Transverse colon (tissue), 4 donors: ENCODE results near the gene CRTC1. TPM values are rescaled to one million over a fixed set of nuclear protein-coding genes. Genes with fewer than 3 reads are reported as not detected.

Experiments
- DNase-seq: peaks from one replicate; pipeline ENCODE4 v3.0.0-alpha.2; 2019
- H3K27ac ChIP-seq, 4 donors: fragments of 200-600 bp; sonication (generic); 2 replicates each; pipeline ENCODE4 v1.5.1; 2016 to 2018; ENCODE audit warnings: inconsistent platforms in 4 of 4
- H3K27me3 ChIP-seq: fragments of 200-600 bp; sonication (generic); 2 replicates; pipeline ENCODE4 v1.5.1; 2017; ENCODE audit warnings: inconsistent platforms
- H3K36me3 ChIP-seq, 4 donors: fragments of 200-600 bp; sonication (generic); 2 replicates each; pipeline ENCODE4 v1.5.1; 2017 to 2019; ENCODE audit warnings: inconsistent platforms in 4 of 4
- H3K4me1 ChIP-seq, 4 donors: fragments of 200-600 bp; sonication (generic); 2 replicates each; pipeline ENCODE4 v1.5.1; 2017 to 2020; ENCODE audit warnings: inconsistent platforms in 4 of 4
- H3K4me3 ChIP-seq, 4 donors: fragments of 200-600 bp; sonication (generic); 1 replicate in 1 of 4; 2 replicates in 3 of 4; pipeline versions ENCODE4 v1.5.1 to v1.6.1; 2017 to 2019; ENCODE audit warnings: inconsistent platforms in 4 of 4
- H3K9me3 ChIP-seq, 2 donors: fragments of 200-600 bp; sonication (generic); 2 replicates each; pipeline ENCODE4 v1.5.1; 2017 to 2019; ENCODE audit warnings: inconsistent platforms in 2 of 2
- EP300 ChIP-seq: sonication (generic); formaldehyde crosslinking; IDR thresholded peaks from one replicate; pipeline ENCODE4 v1.6.1; 2017; ENCODE audit warnings: antibody characterized with exemption, low read depth
- POLR2A ChIP-seq: fragments of 450-650 bp; IDR thresholded peaks from one replicate; pipeline ENCODE4 v1.6.1; 2016; ENCODE audit warnings: antibody characterized with exemption, mild to moderate bottlenecking, moderate library complexity
- POLR2AphosphoS5 ChIP-seq, 3 donors: sonication (generic); formaldehyde crosslinking; IDR thresholded peaks; one replicate each; pipeline ENCODE4 v1.6.1; 2016; ENCODE audit warnings: antibody characterized with exemption in 3 of 3
- WGBS, 2 donors: methylation state at CpG; one replicate each; pipeline ENCODE4 v1.1.5; 2018; ENCODE audit warnings: low coverage in 1 of 2; 5-methylcytosine and 5-hydroxymethylcytosine counted together
- in situ Hi-C, 4 donors: fragments of 200-750 bp; cut with MboI; loops; one replicate each; pipeline versions ENCODE4 v1.15.0 to v1.15.1; 2017; ENCODE audit warnings: low sequenced_read_pairs in 3 of 4, low pct_ligation_motif_present in 1 of 4, low pct_unique_long_range_greater_than_20kb in 1 of 4
- intact Hi-C: fragments of 100-400 bp; cut with DNase I; formaldehyde crosslinking; loops from one replicate; pipeline ENCODE4 v1.15.1; 2023; ENCODE audit warnings: low total_unique reads
- total RNA-seq, 4 donors: library from RNA; depleted of rRNA; stranded (reverse); fragments of >200 nt; gene quantifications; one replicate each; pipeline ENCODE4 v1.1.0, GENCODE V29; 2016
- TF ChIP-seq, protein P1 (sequence below), 5 experiments: fragments of 200-600 bp in 3 of 5; fragments of 450-650 bp in 2 of 5; sonication (generic) in 3 of 5; IDR thresholded peaks; 1 replicate in 2 of 5; 2 replicates in 3 of 5; pipeline ENCODE4 v1.5.1; 2016 to 2017; ENCODE audit warnings: antibody characterized with exemption in 5 of 5, inconsistent platforms in 3 of 5, mild to moderate bottlenecking in 2 of 5, moderate library complexity in 1 of 5

The CRTC1 gene
- total RNA-seq, 4 donors from 2014 or later, result 6.2 to 17.6 (median 7.7) TPM

DNA sequence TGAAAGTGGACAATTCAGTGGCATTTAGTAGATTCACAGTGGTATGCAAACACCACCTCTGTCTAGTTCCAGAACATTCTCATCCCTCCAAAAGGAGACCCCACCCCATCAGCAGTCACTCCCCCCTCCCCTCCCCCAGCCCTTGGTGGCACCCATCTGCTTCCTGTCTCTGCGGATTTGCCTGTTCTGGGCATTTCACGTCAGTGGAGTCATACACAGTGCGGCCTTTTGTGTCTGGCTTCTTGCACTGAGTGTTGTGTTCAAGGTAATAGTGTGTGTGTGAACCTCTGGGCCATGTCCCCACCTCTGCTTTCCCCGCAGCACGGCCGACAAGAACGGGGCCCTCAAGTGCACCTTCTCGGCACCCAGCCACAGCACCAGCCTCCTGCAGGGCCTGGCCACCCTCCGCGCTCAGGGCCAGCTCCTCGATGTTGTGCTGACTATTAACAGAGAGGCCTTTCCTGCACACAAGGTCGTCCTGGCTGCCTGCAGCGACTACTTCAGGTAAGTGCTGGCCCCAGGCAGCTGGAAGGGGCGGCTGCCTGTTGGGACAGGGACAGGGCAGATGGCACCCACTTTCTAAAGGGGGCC lies 19.4 kb upstream of the CRTC1 start:
- WGBS, 2 donors, result 76% methylated on average over 14 of the region's 14 CpGs; no CpG with 5 or more reads in 1 of the 2 donors
- H3K4me3 ChIP-seq, result no peak overlapping the region
- peaks cover 0 to 15% (median 8%) of the 10 kb centered on the region in 4 donors for H3K36me3 ChIP-seq
- no peaks in the 10 kb centered on the region for H3K9me3 ChIP-seq
- intact Hi-C loops (no loop called here), in situ Hi-C loops (no loop called here)
- H3K27ac ChIP-seq, result peak overlapping the region in 1 of 4 donors; percentile 8
- DNase-seq, result no peak
- H3K27me3 ChIP-seq, result no peaks in the 10 kb centered on the region
- peaks cover 0 to 10% (median 2%) of the 10 kb centered on the region in 4 donors for H3K4me1 ChIP-seq
- no peak for TF ChIP-seq POLR2AphosphoS5 (IDR thresholded peaks at IDR 0.05)

- no peaks in the 10 kb centered on the region for H3K27me3 ChIP-seq
- no peak overlapping the region for H3K4me3 ChIP-seq
- peaks cover 0 to 4% (median 0%) of the 10 kb centered on the region in 4 donors for H3K4me1 ChIP-seq
- no peak for TF ChIP-seq EP300
- no peaks in the 10 kb centered on the region for H3K9me3 ChIP-seq
- in situ Hi-C loops, result no loop called here
- H3K27ac ChIP-seq, result peak overlapping the region in 3 of 4 donors; percentile 45 to 60 (median 47)
- DNase-seq, result no peak
- 81% methylated on average over 22 of the region's 22 CpGs; no CpG with 5 or more reads in 1 of the 2 donors for WGBS, 2 donors
- intact Hi-C loops, result no loop called here
- H3K36me3 ChIP-seq, result peaks cover 0 to 24% (median 10%) of the 10 kb centered on the region in 4 donors
Observed at GRCh38 chr19:18665771-18666202, 17.7 kb upstream of the CRTC1 start.

- in situ Hi-C loops, result no loop called here
- peak overlapping the region in 3 of 4 donors; percentile 45 to 60 (median 47) for H3K27ac ChIP-seq
Observed at GRCh38 chr19:18666317-18666716, 17.2 kb upstream of the CRTC1 start.

DNA sequence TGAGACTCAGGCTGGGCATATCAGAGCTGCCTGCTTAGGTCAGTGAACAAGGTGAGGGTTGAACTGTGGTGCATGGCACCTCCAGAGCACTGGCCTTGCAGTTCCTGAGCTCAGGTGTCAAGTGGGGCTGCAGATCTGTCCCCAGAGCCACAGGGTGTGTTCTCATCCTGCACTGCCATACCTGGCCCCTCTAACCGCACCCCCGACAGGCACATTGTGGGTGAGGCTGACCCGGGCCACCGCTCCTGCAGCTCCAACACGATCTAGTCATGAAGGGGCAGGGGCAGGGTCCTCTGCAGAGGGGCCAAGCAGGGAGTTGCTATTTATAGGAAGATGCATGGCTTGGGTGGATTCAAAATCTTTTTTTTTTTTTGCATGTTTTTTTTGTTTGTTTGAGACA lies 16.7 kb upstream of the CRTC1 start:
- peaks cover 0 to 24% (median 10%) of the 10 kb centered on the region in 4 donors for H3K36me3 ChIP-seq
- WGBS, 2 donors, result 88% methylated on average over 5 of the region's 5 CpGs; no CpG with 5 or more reads in 1 of the 2 donors
- no peaks in the 10 kb centered on the region for H3K27me3 ChIP-seq
- TF ChIP-seq POLR2AphosphoS5 (IDR thresholded peaks at IDR 0.05), result no peak
- no peak for TF ChIP-seq EP300
- no peak for TF ChIP-seq POLR2A
- TF ChIP-seq, protein P1, sequence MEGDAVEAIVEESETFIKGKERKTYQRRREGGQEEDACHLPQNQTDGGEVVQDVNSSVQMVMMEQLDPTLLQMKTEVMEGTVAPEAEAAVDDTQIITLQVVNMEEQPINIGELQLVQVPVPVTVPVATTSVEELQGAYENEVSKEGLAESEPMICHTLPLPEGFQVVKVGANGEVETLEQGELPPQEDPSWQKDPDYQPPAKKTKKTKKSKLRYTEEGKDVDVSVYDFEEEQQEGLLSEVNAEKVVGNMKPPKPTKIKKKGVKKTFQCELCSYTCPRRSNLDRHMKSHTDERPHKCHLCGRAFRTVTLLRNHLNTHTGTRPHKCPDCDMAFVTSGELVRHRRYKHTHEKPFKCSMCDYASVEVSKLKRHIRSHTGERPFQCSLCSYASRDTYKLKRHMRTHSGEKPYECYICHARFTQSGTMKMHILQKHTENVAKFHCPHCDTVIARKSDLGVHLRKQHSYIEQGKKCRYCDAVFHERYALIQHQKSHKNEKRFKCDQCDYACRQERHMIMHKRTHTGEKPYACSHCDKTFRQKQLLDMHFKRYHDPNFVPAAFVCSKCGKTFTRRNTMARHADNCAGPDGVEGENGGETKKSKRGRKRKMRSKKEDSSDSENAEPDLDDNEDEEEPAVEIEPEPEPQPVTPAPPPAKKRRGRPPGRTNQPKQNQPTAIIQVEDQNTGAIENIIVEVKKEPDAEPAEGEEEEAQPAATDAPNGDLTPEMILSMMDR (IDR thresholded peaks at IDR 0.05), result no peak
- H3K4me1 ChIP-seq, result peaks cover 0 to 4% (median 0%) of the 10 kb centered on the region in 4 donors
- in situ Hi-C loops, result no loop called here
- H3K27ac ChIP-seq, result peak overlapping the region in 3 of 4 donors; percentile 45 to 60 (median 47)
- no peaks in the 10 kb centered on the region for H3K9me3 ChIP-seq
- DNase-seq, result no peak
- no peak overlapping the region for H3K4me3 ChIP-seq
- intact Hi-C loops, result no loop called here

More at GRCh38 chr19:18666317-18666716, 17.2 kb upstream of the CRTC1 start:
- intact Hi-C loops, result no loop called here
- H3K4me1 ChIP-seq, result peaks cover 0 to 4% (median 0%) of the 10 kb centered on the region in 4 donors
- TF ChIP-seq POLR2A, result no peak
- TF ChIP-seq, protein P1 (IDR thresholded peaks at IDR 0.05), result no peak
- TF ChIP-seq POLR2AphosphoS5 (IDR thresholded peaks at IDR 0.05), result no peak
- TF ChIP-seq EP300, result no peak
- H3K9me3 ChIP-seq, result no peaks in the 10 kb centered on the region
- no peaks in the 10 kb centered on the region for H3K27me3 ChIP-seq
- no peak overlapping the region for H3K4me3 ChIP-seq
- H3K36me3 ChIP-seq, result peaks cover 0 to 24% (median 10%) of the 10 kb centered on the region in 4 donors
- DNase-seq, result no peak
- 75% methylated on average over 12 of the region's 12 CpGs; no CpG with 5 or more reads in 1 of the 2 donors for WGBS, 2 donors

- peaks cover 0 to 7% (median 5%) of the 10 kb centered on the region in 4 donors for H3K4me1 ChIP-seq
- intact Hi-C loops (no loop called here), in situ Hi-C loops (no loop called here)
- H3K36me3 ChIP-seq, result peaks cover 0 to 24% (median 10%) of the 10 kb centered on the region in 4 donors
- no peak for DNase-seq
- H3K9me3 ChIP-seq, result no peaks in the 10 kb centered on the region
- no peak overlapping the region for H3K4me3 ChIP-seq
- no peak overlapping the region for H3K27ac ChIP-seq
- TF ChIP-seq POLR2AphosphoS5 (IDR thresholded peaks at IDR 0.05) (no peak), POLR2A (no peak), EP300 (no peak)
- TF ChIP-seq, protein P1 (IDR thresholded peaks at IDR 0.05), result no peak
- 96% methylated on average over 35 of the region's 55 CpGs; no CpG with 5 or more reads in 1 of the 2 donors for WGBS, 2 donors
- H3K27me3 ChIP-seq, result no peaks in the 10 kb centered on the region
Observed at GRCh38 chr19:18667531-18668251, 15.8 kb upstream of the CRTC1 start.
